DOHH2 (cell line): ENCODE data around the gene TARS3.

ENCODE experiments used
- H3F3A ChIP-seq: fragments of 200-600 bp; sonication (generic), shearing (Covaris generic); 2 replicates; pipeline ENCODE4 v1.6.0; 2016; ENCODE audit warnings: antibody characterized with exemption, mild to moderate bottlenecking; ENCODE audit not compliant: control insufficient read depth, insufficient read depth
- H3K27ac ChIP-seq: fragments of 200-600 bp; sonication (generic); 2 replicates; pipeline ENCODE4 v1.5.1; 2014; ENCODE audit warnings: low read depth, mild to moderate bottlenecking, low read length, moderate library complexity
- H3K27me3 ChIP-seq: fragments of 200-600 bp; sonication (generic); 2 replicates; pipeline ENCODE4 v1.6.1; 2014; ENCODE audit warnings: mild to moderate bottlenecking, low read length, mixed read lengths; ENCODE audit not compliant: control insufficient read depth
- H3K36me3 ChIP-seq: fragments of 200-600 bp; sonication (generic); 2 replicates; pipeline ENCODE4 v1.6.1; 2014; ENCODE audit warnings: mild to moderate bottlenecking, low read length, moderate library complexity, mixed read lengths; ENCODE audit not compliant: control insufficient read depth
- H3K4me1 ChIP-seq: fragments of 200-600 bp; sonication (generic); 2 replicates; pipeline ENCODE4 v1.6.1; 2014; ENCODE audit warnings: mild to moderate bottlenecking, low read length, mixed read lengths; ENCODE audit not compliant: control insufficient read depth
- H3K4me2 ChIP-seq: fragments of 200-600 bp; sonication (generic); 2 replicates; pipeline ENCODE4 v1.6.0; 2014; ENCODE audit warnings: mild to moderate bottlenecking, low read length, moderate library complexity
- H3K4me3 ChIP-seq: fragments of 200-600 bp; sonication (generic); 2 replicates; pipeline ENCODE4 v1.5.1; 2014; ENCODE audit warnings: mild to moderate bottlenecking, low read length, mixed read lengths
- H3K79me2 ChIP-seq: fragments of 200-600 bp; sonication (generic); 2 replicates; pipeline ENCODE4 v1.6.1; 2014; ENCODE audit warnings: mild to moderate bottlenecking, low read length, mixed read lengths; ENCODE audit not compliant: control insufficient read depth
- H3K9me2 ChIP-seq: fragments of 200-600 bp; sonication (generic); replicated peaks from 2 replicates; pipeline ENCODE4 v1.6.1; 2014; ENCODE audit warnings: mild to moderate bottlenecking, low read length, mixed read lengths; ENCODE audit not compliant: control insufficient read depth
- H3K9me3 ChIP-seq: fragments of 200-600 bp; sonication (generic); 2 replicates; pipeline ENCODE4 v1.6.1; 2014; ENCODE audit warnings: antibody characterized with exemption, low read length, mixed read lengths; ENCODE audit not compliant: control insufficient read depth, insufficient read depth
- H4K20me1 ChIP-seq: fragments of 200-600 bp; sonication (generic); 2 replicates; pipeline ENCODE4 v1.6.0; 2014; ENCODE audit warnings: low read depth, mild to moderate bottlenecking, antibody characterized with exemption, low read length, moderate library complexity; ENCODE audit not compliant: control insufficient read depth, insufficient read depth
- EZH2phosphoT487 ChIP-seq: fragments of 200-600 bp; sonication (generic); IDR thresholded peaks from 2 replicates; pipeline ENCODE4 v1.6.1; 2017; ENCODE audit warnings: borderline replicate concordance, mild to moderate bottlenecking, antibody characterized with exemption, low read length, moderate library complexity, mixed read lengths
- TF ChIP-seq, protein P1 (sequence below): fragments of 200-600 bp; sonication (generic); IDR thresholded peaks from one replicate; pipeline ENCODE4 v1.5.1; 2014; ENCODE audit warnings: antibody characterized with exemption, mild to moderate bottlenecking, low read depth, low read length; ENCODE audit not compliant: poor library complexity, severe bottlenecking

TARS3 gene

DNA sequence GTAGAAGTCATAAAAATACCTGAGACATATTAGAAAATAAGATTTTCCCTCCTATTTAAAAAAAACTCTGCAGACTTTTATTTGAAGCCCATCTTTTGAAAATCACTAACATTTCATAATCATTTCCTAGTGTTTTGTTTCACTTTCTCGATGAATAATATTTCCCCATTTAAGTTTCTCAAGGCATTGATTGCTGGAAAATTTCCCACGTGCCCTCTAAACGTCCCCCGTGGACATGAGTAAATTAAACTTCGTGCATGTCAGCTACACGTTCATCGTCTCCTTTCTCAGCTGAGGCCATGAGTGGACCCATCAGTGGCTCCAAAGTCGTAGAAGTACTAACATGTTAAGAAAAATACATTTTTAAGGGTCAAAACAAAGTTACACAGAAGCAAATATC lies 70.1 kb downstream of the TARS3 start:
- no peak for TF ChIP-seq EZH2phosphoT487
- TF ChIP-seq, protein P1, sequence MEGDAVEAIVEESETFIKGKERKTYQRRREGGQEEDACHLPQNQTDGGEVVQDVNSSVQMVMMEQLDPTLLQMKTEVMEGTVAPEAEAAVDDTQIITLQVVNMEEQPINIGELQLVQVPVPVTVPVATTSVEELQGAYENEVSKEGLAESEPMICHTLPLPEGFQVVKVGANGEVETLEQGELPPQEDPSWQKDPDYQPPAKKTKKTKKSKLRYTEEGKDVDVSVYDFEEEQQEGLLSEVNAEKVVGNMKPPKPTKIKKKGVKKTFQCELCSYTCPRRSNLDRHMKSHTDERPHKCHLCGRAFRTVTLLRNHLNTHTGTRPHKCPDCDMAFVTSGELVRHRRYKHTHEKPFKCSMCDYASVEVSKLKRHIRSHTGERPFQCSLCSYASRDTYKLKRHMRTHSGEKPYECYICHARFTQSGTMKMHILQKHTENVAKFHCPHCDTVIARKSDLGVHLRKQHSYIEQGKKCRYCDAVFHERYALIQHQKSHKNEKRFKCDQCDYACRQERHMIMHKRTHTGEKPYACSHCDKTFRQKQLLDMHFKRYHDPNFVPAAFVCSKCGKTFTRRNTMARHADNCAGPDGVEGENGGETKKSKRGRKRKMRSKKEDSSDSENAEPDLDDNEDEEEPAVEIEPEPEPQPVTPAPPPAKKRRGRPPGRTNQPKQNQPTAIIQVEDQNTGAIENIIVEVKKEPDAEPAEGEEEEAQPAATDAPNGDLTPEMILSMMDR, result no peak
- H3K9me3 ChIP-seq, result no peaks in the 10 kb centered on the region
- no peak overlapping the region for H3K27ac ChIP-seq
- H4K20me1 ChIP-seq, result peaks cover 12% of the 10 kb centered on the region; the same call in 1 of the 2 replicates
- no peaks in the 10 kb centered on the region for H3K27me3 ChIP-seq
- H3K36me3 ChIP-seq, result peaks cover 26% of the 10 kb centered on the region
- no peaks in the 10 kb centered on the region for H3K9me2 ChIP-seq
- H3F3A ChIP-seq, result peaks cover 18% of the 10 kb centered on the region
- peaks cover 40% of the 10 kb centered on the region for H3K79me2 ChIP-seq
- H3K4me3 ChIP-seq, result no peak overlapping the region
- H3K4me1 ChIP-seq, result peaks cover 38% of the 10 kb centered on the region
- no peak overlapping the region for H3K4me2 ChIP-seq

DNA sequence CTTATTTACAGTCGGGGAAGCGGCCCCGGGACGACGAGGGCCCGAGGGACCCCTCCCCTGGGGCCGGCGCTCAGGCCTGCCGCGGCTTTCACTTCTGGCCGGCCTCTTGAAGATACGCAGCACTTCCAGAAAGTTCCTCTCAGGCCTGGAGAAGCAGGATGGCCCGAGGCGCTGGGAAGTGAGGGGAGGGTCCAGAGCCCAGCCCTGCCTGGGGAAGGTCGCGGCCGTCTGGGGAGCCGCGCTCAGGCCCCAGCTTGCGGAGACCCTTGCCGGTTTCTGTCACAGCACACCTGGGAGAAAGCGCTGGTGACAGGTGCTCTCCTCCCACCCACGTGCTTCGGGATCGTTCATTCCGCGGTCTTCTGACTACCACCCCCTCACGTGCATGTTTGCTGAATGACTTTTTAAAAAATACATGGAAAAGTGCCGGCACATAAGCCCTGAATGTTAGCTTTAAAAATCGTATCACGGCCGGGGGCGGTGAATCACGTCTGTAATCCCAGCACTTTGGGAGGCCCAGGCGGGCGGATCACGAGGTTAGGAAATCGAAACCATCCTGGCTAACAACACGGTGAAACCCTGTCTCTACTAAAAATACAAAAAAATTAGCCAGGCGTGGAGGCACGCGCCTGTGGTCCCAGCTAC lies 71.4 kb downstream of the TARS3 start:
- Histone ChIP-seq H3F3A (peaks cover 18% of the 10 kb centered on the region), H3K9me3 (no peaks in the 10 kb centered on the region), H3K4me3 (peak overlapping the region; percentile 81), H3K9me2 (no peaks in the 10 kb centered on the region), H3K4me1 (peaks cover 38% of the 10 kb centered on the region), H3K36me3 (peaks cover 38% of the 10 kb centered on the region), H3K79me2 (peaks cover 53% of the 10 kb centered on the region), H3K27me3 (no peaks in the 10 kb centered on the region), H3K27ac (peak overlapping the region; percentile 79), H3K4me2 (peak overlapping the region; percentile 94), H4K20me1 (peaks cover 15% of the 10 kb centered on the region; the same call in 1 of the 2 replicates)
- TF ChIP-seq, protein P1, result no peak
- no peak for TF ChIP-seq EZH2phosphoT487

DNA sequence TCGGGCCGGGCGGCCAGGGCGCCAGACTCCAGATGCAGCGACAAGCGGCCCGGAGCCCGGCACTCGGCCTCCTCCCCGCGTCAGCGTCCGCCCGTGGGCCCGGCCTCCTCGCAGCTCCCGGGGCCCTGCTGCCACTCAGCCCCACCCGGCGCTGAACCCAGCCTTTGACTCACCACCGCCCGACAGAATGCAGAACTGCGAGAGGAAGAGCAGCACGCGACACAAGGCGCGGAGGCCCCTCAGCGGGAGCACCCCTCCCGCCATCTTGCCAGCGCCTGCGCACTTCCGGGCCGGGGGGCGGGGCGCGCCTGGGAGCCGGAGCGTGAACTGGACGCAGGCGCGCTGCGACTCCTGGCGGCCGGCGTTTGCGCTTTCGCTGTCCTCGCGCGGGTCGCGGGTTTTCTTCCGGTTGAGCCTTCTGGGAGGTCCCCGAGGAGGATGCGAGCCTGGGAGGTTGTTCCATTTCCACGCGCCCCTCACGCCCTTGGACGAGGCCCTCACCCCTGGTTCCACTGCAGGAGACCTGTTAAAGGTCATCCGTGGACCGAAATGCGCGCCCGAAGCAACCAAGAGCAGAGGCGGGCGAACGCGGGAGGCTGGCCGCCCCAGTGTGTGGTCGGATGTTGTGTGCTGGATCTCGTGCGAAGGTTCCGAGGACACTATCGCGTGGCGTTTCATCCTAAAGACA lies 72.0 kb downstream of the TARS3 start, which contains the start of gene TM2D3:
Gene TM2D3 (minus strand): TSS at position 284 of the 688 bp plus-strand sequence. CDS start 20 bp downstream, at position 264.
- TF ChIP-seq EZH2phosphoT487, result no peak
- TF ChIP-seq, protein P1, result peak; percentile 38
- Histone ChIP-seq H3K9me3 (no peaks in the 10 kb centered on the region), H3K27ac (peak within 1 kb of the TSS; percentile 79), H4K20me1 (peaks cover 15% of the 10 kb centered on the region; the same call in 1 of the 2 replicates), H3K4me1 (peaks cover 38% of the 10 kb centered on the region), H3K4me2 (peak within 1 kb of the TSS; percentile 94), H3F3A (peaks cover 18% of the 10 kb centered on the region), H3K9me2 (no peaks in the 10 kb centered on the region), H3K79me2 (peaks cover 57% of the 10 kb centered on the region), H3K36me3 (peaks cover 43% of the 10 kb centered on the region), H3K27me3 (no peaks in the 10 kb centered on the region), H3K4me3 (peak within 1 kb of the TSS; percentile 81)
